AG10803 (cell line): Measurements from ENCODE around the gene SHROOM2.
"Not testable (repeated sequence)": the region's sequence is repeated elsewhere in the genome, so short reads cannot be mapped to it uniquely, and the experiment has no call there.

ENCODE experiments used
- DNase-seq: peaks from one replicate; pipeline ENCODE4 v3.0.0; 2010; ENCODE audit warnings: low read depth
- H3K4me3 ChIP-seq: 2 replicates; pipeline ENCODE4 v1.5.1; 2011; ENCODE audit warnings: mild to moderate bottlenecking, low read length, control low read depth
- CTCF ChIP-seq: conservative IDR thresholded peaks from 2 replicates; pipeline ENCODE4 v1.5.1; 2011; ENCODE audit warnings: mild to moderate bottlenecking, low read length, control low read depth, inconsistent platforms

Gene SHROOM2

GRCh38 chrX:9794495-9794894 is 8.3 kb downstream of the SHROOM2 start:
- no peak overlapping the region for H3K4me3 ChIP-seq
- no peak for DNase-seq
- TF ChIP-seq CTCF = no peak

GRCh38 chrX:9797384-9798360 is 11.4 kb downstream of the SHROOM2 start:
- H3K4me3 ChIP-seq = no peak overlapping the region
- DNase-seq = no peak
- no peak for TF ChIP-seq CTCF

GRCh38 chrX:9802737-9803136 is 16.5 kb downstream of the SHROOM2 start:
- no peak for TF ChIP-seq CTCF
- DNase-seq = no peak
- no peak overlapping the region for H3K4me3 ChIP-seq

- no peak for TF ChIP-seq CTCF
- H3K4me3 ChIP-seq = no peak overlapping the region
- no peak for DNase-seq
These were observed 18.2 kb downstream of the SHROOM2 start for GRCh38 chrX:9804444-9804843.

GRCh38 chrX:9805956-9806355 is 19.7 kb downstream of the SHROOM2 start:
- H3K4me3 ChIP-seq = no peak overlapping the region
- no peak for TF ChIP-seq CTCF
- DNase-seq = no peak

GRCh38 chrX:9807355-9808182 is 21.3 kb downstream of the SHROOM2 start:
- TF ChIP-seq CTCF = no peak
- DNase-seq = no peak

GRCh38 chrX:9809876-9810275 is 23.6 kb downstream of the SHROOM2 start:
- DNase-seq, H3K4me3 ChIP-seq: not testable (repeated sequence)

More at GRCh38 chrX:9807355-9808182, 21.3 kb downstream of the SHROOM2 start:
- no peak overlapping the region for H3K4me3 ChIP-seq

GRCh38 chrX:9811086-9811485 is 24.9 kb downstream of the SHROOM2 start:
- not testable (repeated sequence) for DNase-seq, H3K4me3 ChIP-seq
